Activated naive CD4-positive, alpha-beta T cell treated with anti-CD3 and anti-CD28 coated beads, Interleukin-2, amount 50 U/mL, for 72 hours (primary cell): ENCODE data around the gene SUPT6H. TPM values are rescaled to one million over a fixed set of nuclear protein-coding genes. Genes with fewer than 3 reads are reported as not detected.

Source experiments
- ATAC-seq, 2 donors: fragments of 150-1000 bp; cut with Tn5 transposase; 2 replicates each; pipeline ENCODE4 v1.10.0; 2021; ENCODE audit warnings: mild to moderate bottlenecking in 2 of 2, moderate library complexity in 2 of 2
- DNase-seq, 2 donors: peaks; one replicate each; pipeline ENCODE4 v3.0.0; 2021 to 2022; ENCODE audit warnings: low spot score in 2 of 2
- H3K27ac Mint-ChIP-seq, 2 donors: one replicate each; pipeline ENCODE4 v1.8.0; 2022; ENCODE audit warnings: mild to moderate bottlenecking in 2 of 2, mixed read lengths in 2 of 2
- H3K36me3 Mint-ChIP-seq, 2 donors: one replicate each; pipeline ENCODE4 v1.8.0; 2022; ENCODE audit warnings: mixed read lengths in 2 of 2
- H3K9me3 Mint-ChIP-seq, 2 donors: one replicate each; pipeline ENCODE4 v1.8.0; 2022; ENCODE audit warnings: mixed read lengths in 2 of 2
- total RNA-seq, 2 donors: library from RNA; stranded (reverse); gene quantifications; one replicate each; pipeline ENCODE4 v1.2.3, GENCODE V29; 2022

The SUPT6H gene
- total RNA-seq: 10 to 100 TPM; 70.0 to 91.8 TPM

DNA sequence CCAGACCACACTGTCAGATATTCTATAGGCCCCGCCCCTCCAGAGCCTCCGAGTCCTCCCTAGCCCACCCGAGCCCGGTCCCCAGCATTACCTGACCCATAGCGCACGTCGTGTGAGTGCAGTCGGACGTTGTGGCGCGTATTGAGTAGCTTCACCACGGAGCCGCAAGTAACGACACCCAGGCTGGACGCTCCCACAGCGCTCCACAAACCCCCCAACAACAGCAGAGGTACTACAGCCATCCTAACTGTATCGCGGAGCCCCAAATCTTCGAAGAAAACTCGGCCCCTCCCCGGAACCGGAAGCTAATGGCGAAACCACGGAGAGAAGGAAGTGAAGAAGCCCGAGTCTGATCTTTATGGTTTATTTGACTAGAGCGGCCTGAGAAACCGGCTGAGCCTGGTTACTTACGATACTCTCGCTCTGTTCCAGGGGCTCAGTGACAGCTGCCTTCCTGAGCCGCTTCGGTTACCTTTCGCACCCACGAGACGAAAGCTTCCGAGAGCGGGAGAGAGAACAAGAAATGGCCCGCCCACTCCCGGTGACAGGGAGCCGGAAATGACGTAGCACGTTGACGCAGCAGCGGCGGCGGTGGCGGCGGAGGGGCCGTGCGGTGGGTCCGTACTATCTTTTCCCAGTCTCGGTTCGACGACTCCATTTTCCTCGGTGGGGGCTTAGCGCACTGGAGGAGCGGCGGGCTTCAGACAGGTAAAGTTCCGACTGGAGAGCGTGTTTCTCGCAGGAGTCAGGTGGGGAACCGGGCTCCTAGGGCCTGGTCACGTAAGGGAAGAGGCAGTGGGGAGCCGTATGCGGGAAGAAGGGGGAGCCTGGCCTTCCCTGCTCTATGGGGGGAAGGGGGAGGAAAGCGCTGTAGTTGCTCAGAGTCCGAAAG lies at the start of gene SUPT6H, which contains the start of gene SDF2:
SUPT6H (plus strand) TSS at position 571 of the 892 bp plus-strand sequence. CDS start 11,197 bp downstream, outside the sequence.
SDF2 (minus strand) TSS at position 272 of the 892 bp plus-strand sequence; CDS start at position 242, 30 bp downstream.
- ATAC-seq: peak; percentile 94

GRCh38 chr17:28612531-28612930 lies 49.5 kb upstream of the SUPT6H start:
- Mint-ChIP-seq H3K27ac (peak overlapping the region in 1 of 2 donors; percentile 57), H3K9me3 (no peaks in the 10 kb centered on the region), H3K36me3 (peaks cover 4 to 7% of the 10 kb centered on the region in 2 donors)
- ATAC-seq (no peak), DNase-seq (no peak)

More for the DNA sequence above, at the start of gene SUPT6H, which contains the start of gene SDF2:
- Mint-ChIP-seq H3K27ac (peak within 1 kb of the TSS; percentile 96 to 99), H3K9me3 (no peaks in the 10 kb centered on the region), H3K36me3 (peaks cover 34 to 41% of the 10 kb centered on the region in 2 donors)
- DNase-seq: peak; percentile 93

DNA sequence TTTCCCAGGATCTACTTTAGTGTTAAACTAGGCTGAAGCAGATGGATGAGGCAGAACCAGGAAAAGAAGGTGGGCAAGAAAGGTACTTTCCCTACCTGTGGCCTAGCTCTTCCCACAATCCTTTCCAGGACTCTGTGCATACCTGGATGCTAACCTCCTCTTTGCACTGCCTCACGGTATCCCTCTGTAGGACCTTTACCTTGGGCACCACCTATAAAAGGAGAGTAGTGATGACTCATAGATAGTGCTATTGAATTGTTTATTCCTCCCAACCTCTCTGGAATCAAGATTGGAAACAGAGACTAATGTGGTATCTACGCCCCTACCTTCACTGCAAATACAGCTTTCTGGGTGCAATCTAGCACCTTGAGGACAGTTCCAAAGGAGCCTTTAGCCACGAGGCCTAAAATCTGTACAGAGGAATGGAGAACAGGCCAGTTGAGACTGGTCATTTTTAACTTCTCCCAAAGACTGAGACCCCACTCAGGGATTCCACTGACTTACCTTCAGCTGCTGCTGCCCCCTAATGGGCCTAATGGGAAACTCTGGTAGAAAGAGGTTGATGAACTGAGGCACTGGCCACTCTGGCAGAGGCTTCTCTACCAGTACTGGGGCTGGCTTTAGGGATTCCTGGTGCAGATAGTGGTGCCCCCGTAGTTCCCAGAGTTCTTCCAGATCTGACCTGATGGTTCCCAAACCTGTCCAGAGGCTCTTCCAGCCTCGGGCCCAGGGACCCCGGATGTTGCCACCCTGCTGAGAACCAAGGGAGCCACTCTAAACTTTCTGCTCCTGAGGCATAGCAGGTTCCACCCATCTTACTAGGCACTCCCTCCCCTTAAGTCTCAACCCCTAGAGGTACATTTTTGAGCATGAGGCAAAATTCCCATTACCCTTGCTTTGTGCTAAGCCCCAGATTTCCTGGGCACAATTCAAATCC lies 48.8 kb upstream of the SUPT6H start:
- ATAC-seq (peak; percentile 58 to 59), DNase-seq (peak in 1 of 2 donors; percentile 21)
- H3K36me3 Mint-ChIP-seq: peaks cover 4 to 7% of the 10 kb centered on the region in 2 donors
- no peaks in the 10 kb centered on the region for H3K9me3 Mint-ChIP-seq
- H3K27ac Mint-ChIP-seq: peak overlapping the region in 1 of 2 donors; percentile 38

DNA sequence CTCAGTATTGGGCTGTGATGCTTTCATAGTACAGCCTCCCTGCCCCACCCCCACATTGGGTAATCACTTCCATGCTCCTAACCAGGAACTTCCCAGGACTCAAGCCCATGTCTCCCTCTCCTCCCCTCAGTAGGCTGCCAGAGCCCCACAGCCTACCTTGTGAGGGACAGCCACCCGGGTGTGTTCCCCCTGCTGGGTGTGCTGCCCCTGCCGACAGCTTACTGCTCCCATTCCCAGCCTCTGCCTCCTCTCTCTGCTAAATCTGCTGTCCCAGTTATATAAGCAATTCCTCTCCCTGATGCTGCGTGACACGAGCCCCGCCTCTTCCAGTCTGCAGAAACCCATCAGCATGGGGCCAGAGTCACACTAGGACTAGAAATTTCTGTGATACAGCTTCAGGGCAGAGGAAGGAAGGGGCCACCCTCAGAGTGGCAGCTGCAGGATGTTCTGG lies 48.0 kb upstream of the SUPT6H start, which contains the start of gene RSKR:
RSKR (minus strand) TSS at position 255 of the 451 bp plus-strand sequence; CDS start at position 231, 24 bp downstream.
- H3K9me3 Mint-ChIP-seq: no peaks in the 10 kb centered on the region
- peaks cover 4 to 7% of the 10 kb centered on the region in 2 donors for H3K36me3 Mint-ChIP-seq

GRCh38 chr17:28615260-28615940 lies 46.6 kb upstream of the SUPT6H start:
- no peak for ATAC-seq
- Mint-ChIP-seq H3K27ac (peak overlapping the region in 1 of 2 donors; percentile 67), H3K9me3 (no peaks in the 10 kb centered on the region), H3K36me3 (peaks cover 4 to 11% of the 10 kb centered on the region in 2 donors)
- no peak for DNase-seq

More for the DNA sequence above, 48.0 kb upstream of the SUPT6H start, which contains the start of gene RSKR:
- DNase-seq (no peak), ATAC-seq (peak in 1 of 2 donors; percentile 14)
- H3K27ac Mint-ChIP-seq: peak within 1 kb of the TSS; percentile 44 to 67

GRCh38 chr17:28616281-28616680 lies 45.7 kb upstream of the SUPT6H start:
- ATAC-seq: no peak
- H3K9me3 Mint-ChIP-seq: no peaks in the 10 kb centered on the region
- peaks cover 4 to 13% of the 10 kb centered on the region in 2 donors for H3K36me3 Mint-ChIP-seq
- H3K27ac Mint-ChIP-seq: no peak overlapping the region
- no peak for DNase-seq

- no peak overlapping the region for H3K27ac Mint-ChIP-seq
Measured at GRCh38 chr17:28618464-28618863, 43.5 kb upstream of the SUPT6H start.

DNA sequence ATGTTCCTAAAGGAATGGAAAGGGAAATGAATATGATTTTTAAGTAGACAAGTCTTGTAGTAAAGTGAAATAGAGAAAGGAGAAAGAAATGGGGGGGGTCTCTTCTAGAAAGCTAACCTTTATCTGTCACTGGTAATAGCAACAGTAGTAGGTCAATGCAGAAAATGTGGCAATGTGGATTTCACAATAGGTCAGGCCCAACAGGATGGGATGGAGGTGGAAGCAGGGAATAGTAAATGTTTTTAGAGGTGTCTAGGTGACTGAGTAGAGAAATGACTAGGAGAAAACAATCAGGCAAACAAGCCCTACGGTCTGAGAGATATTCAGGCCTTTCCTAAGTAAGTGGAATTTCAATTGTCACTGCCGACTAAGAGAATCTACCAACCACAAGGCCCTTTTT lies 42.0 kb upstream of the SUPT6H start:
- ATAC-seq (no peak), DNase-seq (no peak)
- Mint-ChIP-seq H3K36me3 (peaks cover 4 to 17% of the 10 kb centered on the region in 2 donors), H3K9me3 (no peaks in the 10 kb centered on the region), H3K27ac (no peak overlapping the region)

More at GRCh38 chr17:28618464-28618863, 43.5 kb upstream of the SUPT6H start:
- no peak for ATAC-seq
- no peak for DNase-seq
- no peaks in the 10 kb centered on the region for H3K9me3 Mint-ChIP-seq
- peaks cover 4 to 17% of the 10 kb centered on the region in 2 donors for H3K36me3 Mint-ChIP-seq

DNA sequence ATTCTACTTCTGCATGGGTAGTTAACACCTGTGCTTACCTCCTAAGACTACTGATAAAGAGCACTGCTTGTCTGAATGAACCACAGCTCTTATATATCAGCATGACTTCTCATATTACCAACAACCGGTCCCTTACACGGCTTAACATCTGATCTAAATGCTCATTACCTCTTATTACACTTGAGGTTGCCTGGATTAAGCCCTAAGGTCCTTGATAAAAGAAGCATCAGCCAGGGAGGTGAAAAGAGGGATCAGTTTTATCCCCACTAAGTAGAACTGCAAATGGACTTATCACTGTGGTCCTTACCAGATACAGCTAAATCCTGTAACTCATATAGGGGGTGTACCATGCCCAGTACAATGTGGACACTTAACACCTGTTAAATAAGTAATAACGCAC lies 39.8 kb upstream of the SUPT6H start:
- H3K36me3 Mint-ChIP-seq: peaks cover 3 to 17% of the 10 kb centered on the region in 2 donors
- H3K9me3 Mint-ChIP-seq: no peaks in the 10 kb centered on the region
- no peak overlapping the region for H3K27ac Mint-ChIP-seq
- DNase-seq (no peak), ATAC-seq (no peak)

GRCh38 chr17:28623696-28624095 lies 38.3 kb upstream of the SUPT6H start:
- no peak overlapping the region for H3K27ac Mint-ChIP-seq
- ATAC-seq (no peak), DNase-seq (no peak)
- no peaks in the 10 kb centered on the region for H3K9me3 Mint-ChIP-seq
- peaks cover 6 to 22% of the 10 kb centered on the region in 2 donors for H3K36me3 Mint-ChIP-seq

DNA sequence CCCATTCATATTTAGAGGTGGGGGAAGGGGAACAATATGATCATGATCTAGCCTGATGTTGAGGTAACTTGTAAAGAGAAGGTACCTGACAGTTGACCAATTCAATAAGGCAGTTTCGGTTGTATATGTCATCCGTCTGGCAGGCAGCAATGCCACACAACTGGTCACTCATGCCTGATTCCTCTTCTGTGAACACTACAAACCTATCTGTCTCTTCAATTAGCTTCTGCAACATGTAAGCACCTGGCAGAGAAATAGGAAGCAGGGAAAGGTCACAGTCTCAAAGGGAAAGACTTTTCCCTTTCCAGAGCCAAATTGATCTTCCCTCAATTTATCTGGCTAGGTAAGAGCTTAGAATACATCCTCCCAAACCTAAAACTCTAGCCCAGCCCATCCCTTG lies 37.9 kb upstream of the SUPT6H start:
- Mint-ChIP-seq H3K36me3 (peaks cover 6 to 22% of the 10 kb centered on the region in 2 donors), H3K9me3 (no peaks in the 10 kb centered on the region), H3K27ac (no peak overlapping the region)
- ATAC-seq (no peak), DNase-seq (no peak)

DNA sequence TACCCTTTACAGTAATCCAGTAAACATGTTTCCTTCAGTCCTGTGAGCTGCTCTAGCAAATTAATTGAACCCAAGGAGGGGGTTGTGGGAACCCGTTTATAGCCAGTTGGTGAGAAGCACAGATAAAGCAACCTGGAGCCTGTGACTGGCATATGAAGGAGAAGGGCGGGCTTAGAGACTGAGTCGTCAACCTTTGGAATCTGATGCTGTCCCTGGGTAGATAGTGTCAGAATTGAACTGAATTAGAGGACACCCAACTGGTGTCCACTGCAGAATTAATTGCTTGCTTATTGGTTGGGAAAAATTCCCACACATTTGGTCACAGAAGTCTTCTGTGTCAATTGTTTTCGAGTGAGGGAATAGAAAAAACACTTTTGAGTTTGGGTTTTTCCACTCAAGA lies 35.2 kb upstream of the SUPT6H start:
- no peak for DNase-seq
- peaks cover 6 to 15% of the 10 kb centered on the region in 2 donors for H3K36me3 Mint-ChIP-seq
- no peak for ATAC-seq
- peak overlapping the region; percentile 49 to 58 for H3K27ac Mint-ChIP-seq
- H3K9me3 Mint-ChIP-seq: no peaks in the 10 kb centered on the region

DNA sequence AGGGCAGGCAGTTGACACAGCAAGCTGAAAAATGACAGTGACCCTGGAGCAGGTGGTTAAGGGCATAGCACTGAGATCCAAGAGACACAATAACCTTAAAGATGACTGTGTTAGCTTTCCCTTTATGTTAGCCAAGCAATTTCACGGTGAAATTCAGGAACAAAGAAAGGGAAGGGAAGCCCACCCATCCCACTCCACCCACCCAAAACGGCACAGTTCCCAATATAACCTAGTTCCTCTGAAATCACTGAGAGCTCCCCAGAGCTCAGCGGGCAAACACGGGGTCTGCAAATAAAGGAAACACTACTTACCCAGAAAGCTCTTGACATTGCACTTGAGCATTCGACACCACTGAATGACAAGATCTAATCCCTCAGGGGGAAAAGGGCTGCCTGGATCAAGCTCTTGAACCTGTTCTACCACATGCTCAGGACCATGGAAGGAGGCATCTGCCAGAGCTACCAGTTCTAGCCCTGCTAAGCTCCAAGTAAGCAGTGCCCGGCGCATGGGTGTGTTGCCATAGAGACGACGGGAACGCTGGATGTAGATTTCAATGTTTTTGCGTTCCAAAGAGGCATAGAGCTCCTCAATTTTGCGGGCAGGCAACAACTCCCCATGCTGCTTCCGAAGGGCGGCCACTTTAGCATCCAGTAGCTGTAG lies 27.7 kb upstream of the SUPT6H start:
- no peaks in the 10 kb centered on the region for H3K9me3 Mint-ChIP-seq
- peaks cover 25 to 40% of the 10 kb centered on the region in 2 donors for H3K36me3 Mint-ChIP-seq
- ATAC-seq: no peak
- H3K27ac Mint-ChIP-seq: no peak overlapping the region
- no peak for DNase-seq

- no peak for ATAC-seq
- Mint-ChIP-seq H3K36me3 (peaks cover 32 to 48% of the 10 kb centered on the region in 2 donors), H3K27ac (no peak overlapping the region), H3K9me3 (no peaks in the 10 kb centered on the region)
- no peak for DNase-seq
Measured at GRCh38 chr17:28635506-28635905, 26.5 kb upstream of the SUPT6H start.

- DNase-seq (no peak), ATAC-seq (no peak)
- no peaks in the 10 kb centered on the region for H3K9me3 Mint-ChIP-seq
- peak overlapping the region in 1 of 2 donors; percentile 85 for H3K27ac Mint-ChIP-seq
- peaks cover 42 to 57% of the 10 kb centered on the region in 2 donors for H3K36me3 Mint-ChIP-seq
Measured at GRCh38 chr17:28641579-28641978, 20.4 kb upstream of the SUPT6H start.
